Bronchial epithelial cell (primary cell): Measurements from ENCODE around the gene ULK4. TPM values are rescaled to one million over a fixed set of nuclear protein-coding genes. Genes with fewer than 3 reads are reported as not detected.

Experiments used
- DNase-seq: peaks from one replicate; pipeline ENCODE4 v3.0.0-alpha.2; 2010; ENCODE audit warnings: low read depth
- FAIRE-seq: peaks from 2 replicates; lab custom pipeline; 2011; peaks lifted over from hg19 to GRCh38; lab: Jason Lieb, UNC
- H3K27me3 ChIP-seq: 2 replicates; pipeline ENCODE4 v1.5.1; 2011; ENCODE audit warnings: low read length; ENCODE audit not compliant: control insufficient read depth, insufficient read depth
- H3K36me3 ChIP-seq: 2 replicates; pipeline ENCODE4 v1.5.1; 2011; ENCODE audit warnings: low read length; ENCODE audit not compliant: control insufficient read depth, insufficient read depth
- H3K4me3 ChIP-seq: 2 replicates; pipeline ENCODE4 v1.5.1; 2011; ENCODE audit warnings: mild to moderate bottlenecking, low read depth, low read length, control low read depth
- CTCF ChIP-seq: IDR thresholded peaks from 2 replicates; pipeline ENCODE4 v1.5.1; 2011; ENCODE audit warnings: mild to moderate bottlenecking, moderate library complexity, low read length, control low read depth, inconsistent platforms; ENCODE audit not compliant: insufficient read depth, severe bottlenecking
- total RNA-seq: library from RNA; depleted of rRNA; stranded (reverse); fragments of >200 nt; gene quantifications from 2 replicates; pipeline ENCODE4 v1.2.1, GENCODE V29; 2014

The ULK4 gene
- 3.9 and 6.4 TPM in 2 replicates for total RNA-seq

- Histone ChIP-seq H3K27me3 (no peaks in the 10 kb centered on the region), H3K36me3 (no peaks in the 10 kb centered on the region), H3K4me3 (peak within 1 kb of the TSS; percentile 68)
- FAIRE-seq (peak; percentile 80), DNase-seq (peak; percentile 99)
- no peak for TF ChIP-seq CTCF
These were observed at the start of gene ULK4 for GRCh38 chr3:41961751-41962679. ULK4 (minus strand) TSS chr3:41962103; CDS start chr3:41954759, 7,344 bp downstream.

GRCh38 chr3:42010530-42010929, 48.6 kb upstream of the ULK4 start:
- no peaks in the 10 kb centered on the region for H3K36me3 ChIP-seq
- no peaks in the 10 kb centered on the region for H3K27me3 ChIP-seq
- no peak overlapping the region for H3K4me3 ChIP-seq
- DNase-seq (no peak), FAIRE-seq (no peak)
- TF ChIP-seq CTCF = no peak

- FAIRE-seq = no peak
- Histone ChIP-seq H3K27me3 (no peaks in the 10 kb centered on the region), H3K4me3 (no peak overlapping the region), H3K36me3 (no peaks in the 10 kb centered on the region)
- no peak for TF ChIP-seq CTCF
- no peak for DNase-seq
These were observed 47.6 kb upstream of the ULK4 start for GRCh38 chr3:42009456-42009855.

GRCh38 chr3:42007785-42008184, 45.9 kb upstream of the ULK4 start:
- no peak for TF ChIP-seq CTCF
- no peak for DNase-seq
- no peaks in the 10 kb centered on the region for H3K36me3 ChIP-seq
- H3K27me3 ChIP-seq = no peaks in the 10 kb centered on the region
- FAIRE-seq = no peak
- no peak overlapping the region for H3K4me3 ChIP-seq

- DNase-seq (no peak), FAIRE-seq (no peak)
- Histone ChIP-seq H3K4me3 (no peak overlapping the region), H3K36me3 (no peaks in the 10 kb centered on the region), H3K27me3 (no peaks in the 10 kb centered on the region)
- TF ChIP-seq CTCF = no peak
These were observed 43.5 kb upstream of the ULK4 start for GRCh38 chr3:42005401-42005800.
